Right ventricle myocardium inferior (tissue), 1 donor: ENCODE data around the gene TOM1L1. TPM values are rescaled to one million over a fixed set of nuclear protein-coding genes. Genes with fewer than 3 reads are reported as not detected.
"Not testable (repeated sequence)": the region's sequence is repeated elsewhere in the genome, so short reads cannot be mapped to it uniquely, and the experiment has no call there.

Experiments used
- ATAC-seq: fragments of 200-7000 bp; cut with Tn5 transposase; one replicate; pipeline ENCODE4 v1.9.1; 2020; ENCODE audit warnings: mild to moderate bottlenecking, moderate library complexity
- DNase-seq: peaks from one replicate; pipeline ENCODE4 v3.0.0; 2021; ENCODE audit errors: missing footprints
- intact Hi-C: fragments of 100-400 bp; cut with DNase I; formaldehyde crosslinking; loops from one replicate; pipeline ENCODE4 v1.11.0; 2022
- long read RNA-seq: library from polyadenylated mRNA; unstranded; transcript quantifications from one replicate; pipeline ENCODE4 v2.0.0, GENCODE V29; 2021
- total RNA-seq: library from RNA; stranded (reverse); fragmentation: NEBNext Ultra II Directional; extraction: Animal tissue kit (Norgen Biotek cat#: 25700); gene quantifications from one replicate; pipeline ENCODE4 v1.2.1, GENCODE V29; 2021
- donor health status: DM: no; HTN: yes; CAD: no; lungs with severe emphysema.

The TOM1L1 gene
- 10.5 TPM for total RNA-seq
- long read RNA-seq, partial matches to known transcripts = 0 of 9 reads
- long read RNA-seq, other reads (novel, unspliced or antisense) = 6 of 9 reads

GRCh38 chr17:54900457-54901229 is at the start of gene TOM1L1:
Gene TOM1L1 (plus strand): TSS chr17:54900852. CDS start chr17:54900866, 14 bp downstream.
- ATAC-seq (peak; percentile 93), DNase-seq (peak; percentile 86)
- intact Hi-C loops = no loop called here

DNA sequence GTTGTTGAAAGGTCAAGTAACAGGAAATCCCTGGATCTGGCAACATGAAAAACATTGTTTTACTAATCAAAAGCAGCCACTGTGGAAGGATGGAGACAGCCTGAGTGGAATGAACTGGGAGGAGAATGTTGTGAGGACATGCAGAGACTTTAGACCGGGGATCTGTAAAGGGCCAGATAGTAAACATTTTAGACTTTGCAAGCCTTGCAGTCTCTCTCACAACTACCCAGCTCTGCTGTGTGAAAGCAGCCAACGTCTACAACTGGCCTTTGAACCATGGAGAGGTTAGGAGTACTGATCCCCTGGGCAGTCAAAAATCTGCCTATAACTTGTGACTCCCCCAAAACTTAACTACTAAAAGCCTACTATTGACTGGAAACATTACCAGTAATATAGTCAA is 41.5 kb upstream of the TOM1L1 start:
- intact Hi-C loops = no loop called here
- ATAC-seq = no peak

GRCh38 chr17:54860617-54861470 is 39.8 kb upstream of the TOM1L1 start:
- intact Hi-C loops = no loop called here
- ATAC-seq (no peak), DNase-seq (no peak)

More for the DNA sequence above, 41.5 kb upstream of the TOM1L1 start:
- no peak for DNase-seq

DNA sequence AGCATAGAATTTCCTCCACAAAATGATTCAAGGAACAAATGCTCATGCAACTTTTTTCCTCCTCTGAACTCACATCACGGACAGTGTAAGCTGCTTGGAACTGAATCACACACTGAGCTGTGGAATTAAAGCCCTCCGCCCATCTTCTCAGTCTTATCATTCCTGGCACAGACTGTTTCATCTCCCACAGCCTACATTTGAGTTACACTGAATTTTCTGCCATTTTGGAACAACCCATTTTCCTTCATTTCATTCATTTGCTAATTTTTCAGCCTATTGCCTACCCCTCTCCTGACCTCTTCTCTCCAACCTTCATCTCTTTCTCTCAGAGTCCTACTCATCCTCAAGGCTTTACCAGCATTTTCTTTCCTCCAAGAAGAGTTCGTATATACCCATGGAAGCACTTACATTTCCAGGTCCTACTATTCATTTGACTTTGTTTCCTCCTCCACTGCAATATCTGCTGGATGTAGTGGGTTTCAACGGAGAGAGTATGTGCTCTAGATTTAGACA is 39.1 kb upstream of the TOM1L1 start:
- intact Hi-C loops = no loop called here

DNA sequence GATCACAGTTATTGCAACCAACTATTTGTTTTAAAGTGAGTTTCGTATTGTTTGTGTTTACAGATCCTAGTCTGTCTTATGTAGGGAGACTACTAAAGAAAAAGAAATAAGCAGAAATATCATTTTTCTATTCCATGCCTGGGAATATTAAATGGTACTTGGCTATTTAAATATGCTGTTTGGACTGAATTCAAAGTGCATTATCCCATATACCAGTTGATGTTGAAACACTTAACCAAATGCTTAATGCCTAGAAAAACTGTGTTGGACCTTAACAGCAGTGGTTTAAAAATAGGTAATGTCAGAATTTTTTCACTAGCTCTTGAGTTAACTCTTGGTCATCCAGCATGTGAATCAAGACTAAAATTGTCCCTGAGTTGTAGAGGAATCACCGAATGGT is 37.5 kb upstream of the TOM1L1 start:
- intact Hi-C loops = no loop called here
- ATAC-seq (no peak), DNase-seq (no peak)

More for the DNA sequence above, 39.1 kb upstream of the TOM1L1 start:
- DNase-seq (no peak), ATAC-seq (no peak)

DNA sequence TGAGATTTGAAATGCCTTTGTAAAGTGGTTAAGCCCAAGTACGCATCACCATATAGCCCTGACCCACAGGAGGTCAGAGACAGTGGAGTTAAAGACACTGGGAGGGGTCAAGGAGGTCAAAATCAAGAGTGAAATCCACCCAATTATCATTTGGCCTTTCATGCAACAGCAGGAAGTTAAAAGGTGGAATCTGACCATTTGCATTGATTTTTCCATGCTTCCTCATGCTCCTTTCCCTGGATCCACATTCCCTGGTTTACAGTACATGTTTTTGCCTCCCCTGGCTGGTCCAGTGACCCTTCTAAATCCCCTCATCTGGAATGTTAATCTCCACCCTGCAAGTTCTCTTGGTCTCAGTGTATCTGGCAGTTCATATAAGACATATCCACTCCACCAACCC is 36.6 kb upstream of the TOM1L1 start:
- intact Hi-C loops = no loop called here
- ATAC-seq = no peak
- DNase-seq = no peak

- DNase-seq (no peak), ATAC-seq (no peak)
- intact Hi-C loops = no loop called here
Measured at GRCh38 chr17:54864636-54865356, 35.9 kb upstream of the TOM1L1 start.

DNA sequence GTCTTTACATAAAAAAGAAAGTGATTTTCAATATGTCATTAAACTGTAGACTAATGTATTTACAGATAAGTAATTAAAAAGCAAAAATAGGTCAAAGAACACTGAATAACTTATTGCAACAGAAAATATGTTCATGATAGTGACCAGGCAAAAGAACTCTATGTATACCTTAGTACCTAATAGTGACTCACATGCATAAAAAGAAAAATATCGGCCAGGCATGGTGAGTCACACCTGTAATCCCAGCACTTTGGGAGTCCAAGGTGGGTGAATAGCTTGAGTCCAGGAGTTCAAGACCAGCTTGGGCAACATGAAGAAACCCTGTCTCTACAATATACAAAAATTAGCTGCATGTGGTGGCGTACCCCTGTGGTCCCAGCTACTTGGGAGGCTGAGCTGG is 33.0 kb upstream of the TOM1L1 start:
- DNase-seq (no peak), ATAC-seq (no peak)
- intact Hi-C loops = no loop called here

DNA sequence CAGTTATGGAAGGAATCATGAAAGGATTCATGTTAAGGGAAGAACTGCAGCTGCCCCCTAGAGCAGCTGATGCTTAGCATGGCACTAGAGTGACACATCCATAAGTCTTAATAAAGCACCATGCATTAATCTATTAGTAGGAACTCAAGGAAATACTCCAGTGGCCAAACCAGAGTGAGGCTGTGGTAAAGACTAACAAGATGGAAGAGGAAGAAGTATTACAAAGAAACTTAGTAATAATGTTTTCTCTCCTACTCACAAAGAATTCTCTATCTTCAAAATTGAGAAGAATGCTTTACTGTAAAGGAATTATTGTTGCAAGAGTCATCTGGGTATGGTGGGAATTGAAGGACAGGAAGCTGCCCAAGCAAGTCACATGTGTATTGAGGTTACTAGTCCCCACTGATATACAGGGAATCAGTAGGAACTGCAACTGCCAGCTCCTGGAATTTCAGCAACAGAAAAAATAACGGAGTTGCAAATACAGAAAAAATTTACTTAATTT is 29.9 kb upstream of the TOM1L1 start:
- DNase-seq (no peak), ATAC-seq (no peak)
- intact Hi-C loops = no loop called here

GRCh38 chr17:54875906-54876305 is 24.7 kb upstream of the TOM1L1 start:
- ATAC-seq, DNase-seq, intact Hi-C loops: not testable (repeated sequence)

GRCh38 chr17:54876656-54877195 is 23.9 kb upstream of the TOM1L1 start:
- ATAC-seq (no peak), DNase-seq (no peak)
- intact Hi-C loops = no loop called here

GRCh38 chr17:54881255-54881972 is 19.2 kb upstream of the TOM1L1 start:
- ATAC-seq (no peak), DNase-seq (no peak)
- intact Hi-C loops = no loop called here

DNA sequence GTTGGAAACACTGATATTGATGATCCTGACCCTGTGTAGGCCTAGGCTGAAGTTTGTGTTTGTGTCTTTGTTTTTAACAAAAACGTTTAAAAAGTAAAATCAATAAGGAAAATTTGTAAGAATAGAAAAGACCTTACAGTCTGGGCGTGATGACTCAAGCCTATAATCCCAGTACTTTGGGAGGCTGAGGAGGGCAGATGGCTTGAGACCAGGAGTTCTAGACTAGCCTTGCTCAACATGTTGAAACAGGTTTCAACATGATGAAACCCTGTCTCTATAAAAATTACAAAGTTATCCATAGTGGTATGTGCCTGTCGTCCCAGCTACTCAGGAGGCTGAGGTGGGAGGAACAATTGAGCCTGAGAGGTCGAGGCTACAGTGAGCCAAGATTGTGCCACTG is 18.3 kb upstream of the TOM1L1 start:
- no peak for ATAC-seq
- DNase-seq = no peak
- intact Hi-C loops = no loop called here

DNA sequence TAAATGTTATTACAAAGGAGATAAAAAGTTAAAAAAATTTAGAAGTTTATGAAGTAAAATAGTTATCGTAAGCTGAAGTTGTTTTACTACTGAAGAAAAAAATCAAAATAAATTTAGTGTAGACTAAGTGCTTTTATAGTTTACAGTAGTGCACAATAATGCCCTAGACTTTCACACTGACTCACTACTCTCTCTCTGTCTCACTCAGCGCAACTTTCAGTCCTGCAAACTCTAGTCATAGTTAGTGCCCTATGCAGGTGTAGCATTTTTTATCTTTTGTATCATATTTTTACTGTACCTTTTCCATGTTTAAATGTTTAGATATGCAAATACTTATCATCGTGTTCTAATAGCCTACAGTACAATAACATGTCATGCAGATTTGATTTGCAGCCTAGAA is 17.7 kb upstream of the TOM1L1 start:
- no peak for DNase-seq
- intact Hi-C loops = no loop called here

GRCh38 chr17:54883939-54884338 is 16.7 kb upstream of the TOM1L1 start:
- DNase-seq (no peak), ATAC-seq (no peak)
- intact Hi-C loops = no loop called here

More for the DNA sequence above, 17.7 kb upstream of the TOM1L1 start:
- no peak for ATAC-seq

- intact Hi-C loops = no loop called here
- ATAC-seq = no peak
- DNase-seq = no peak
Measured at GRCh38 chr17:54887787-54888186, 12.9 kb upstream of the TOM1L1 start.

- intact Hi-C loops = no loop called here
- no peak for DNase-seq
- ATAC-seq = no peak
Measured at GRCh38 chr17:54888254-54888653, 12.4 kb upstream of the TOM1L1 start.

DNA sequence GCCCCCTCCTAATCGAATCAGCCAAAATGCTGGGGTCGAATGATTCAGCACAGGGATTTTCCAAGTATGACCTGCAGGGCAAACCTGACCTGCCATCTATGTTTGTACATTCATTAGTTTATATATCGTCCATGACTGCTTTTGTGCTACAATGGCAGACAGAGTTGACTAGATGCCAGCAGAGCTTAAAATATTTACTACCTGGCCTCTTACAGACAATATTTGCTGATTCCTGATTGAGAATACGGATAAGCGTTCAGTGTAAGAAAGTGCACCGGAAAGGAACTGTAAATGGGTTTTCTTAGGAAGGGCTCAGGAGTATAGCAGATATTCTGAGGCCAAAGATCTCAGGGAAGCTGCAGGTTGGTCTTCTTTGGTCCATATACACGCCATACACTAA is 11.7 kb upstream of the TOM1L1 start:
- ATAC-seq (no peak), DNase-seq (no peak)
- intact Hi-C loops = no loop called here
